Measurements from ENCODE around the gene FAR2.

DNA sequence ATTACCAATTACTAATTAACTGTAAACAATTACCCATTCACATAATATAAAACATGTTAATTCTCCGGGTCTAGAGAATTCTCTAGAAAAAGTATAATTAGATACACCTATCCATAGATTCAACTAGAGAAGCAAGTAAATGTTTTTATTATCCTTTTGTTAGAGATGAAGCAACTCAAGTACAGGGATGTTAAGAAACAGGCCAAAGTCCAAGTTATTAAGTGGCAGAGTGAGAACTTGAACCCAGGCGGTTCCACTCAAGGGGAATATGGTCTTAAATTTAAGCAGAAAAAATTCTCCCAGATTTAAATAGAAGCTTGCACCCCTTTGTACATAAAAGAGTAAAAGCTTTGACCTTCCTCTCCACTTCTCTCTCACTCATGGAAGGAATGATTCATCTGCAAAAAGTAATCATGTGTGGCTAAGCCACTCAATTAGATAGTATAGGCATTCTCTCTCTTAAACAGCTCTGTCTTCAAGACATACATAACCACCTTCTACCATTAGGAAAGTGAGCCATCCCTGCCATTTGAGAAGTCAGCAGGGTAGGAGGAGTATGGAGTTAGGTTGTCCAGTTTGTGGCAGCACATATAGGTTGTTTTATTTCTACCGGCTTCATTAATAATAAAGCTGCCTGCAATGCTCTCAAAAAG is 197.8 kb downstream of the FAR2 start:
- TF ChIP-seq, protein P1, sequence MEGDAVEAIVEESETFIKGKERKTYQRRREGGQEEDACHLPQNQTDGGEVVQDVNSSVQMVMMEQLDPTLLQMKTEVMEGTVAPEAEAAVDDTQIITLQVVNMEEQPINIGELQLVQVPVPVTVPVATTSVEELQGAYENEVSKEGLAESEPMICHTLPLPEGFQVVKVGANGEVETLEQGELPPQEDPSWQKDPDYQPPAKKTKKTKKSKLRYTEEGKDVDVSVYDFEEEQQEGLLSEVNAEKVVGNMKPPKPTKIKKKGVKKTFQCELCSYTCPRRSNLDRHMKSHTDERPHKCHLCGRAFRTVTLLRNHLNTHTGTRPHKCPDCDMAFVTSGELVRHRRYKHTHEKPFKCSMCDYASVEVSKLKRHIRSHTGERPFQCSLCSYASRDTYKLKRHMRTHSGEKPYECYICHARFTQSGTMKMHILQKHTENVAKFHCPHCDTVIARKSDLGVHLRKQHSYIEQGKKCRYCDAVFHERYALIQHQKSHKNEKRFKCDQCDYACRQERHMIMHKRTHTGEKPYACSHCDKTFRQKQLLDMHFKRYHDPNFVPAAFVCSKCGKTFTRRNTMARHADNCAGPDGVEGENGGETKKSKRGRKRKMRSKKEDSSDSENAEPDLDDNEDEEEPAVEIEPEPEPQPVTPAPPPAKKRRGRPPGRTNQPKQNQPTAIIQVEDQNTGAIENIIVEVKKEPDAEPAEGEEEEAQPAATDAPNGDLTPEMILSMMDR (optimal IDR thresholded peaks at IDR 0.05 in 1 of 3, IDR thresholded peaks at IDR 0.05 in 1 of 3, conservative IDR thresholded peaks at IDR 0.05 in 1 of 3; ENCODE audit: extremely low read depth in 1 of 3, insufficient read depth in 2 of 3, low read length in 3 of 3) = no peak
- TF ChIP-seq EZH2 (IDR thresholded peaks at IDR 0.05; ENCODE audit: low read length) = no peak

All from keratinocyte (primary cell).